ENCODE results near the gene CHMP2A. TPM values are rescaled to one million over a fixed set of nuclear protein-coding genes. Genes with fewer than 3 reads are reported as not detected.
A peak's percentile ranks its signal among the peaks of the same experiment; 100 is the strongest.

Gene CHMP2A
- total and polyA plus RNA-seq, 2 of the 13 experiments (the other 11 are each of a cell fraction or from before 2014, with no cell fraction given): 49.7 to 55.0 TPM

- TF ChIP-seq, protein P1, sequence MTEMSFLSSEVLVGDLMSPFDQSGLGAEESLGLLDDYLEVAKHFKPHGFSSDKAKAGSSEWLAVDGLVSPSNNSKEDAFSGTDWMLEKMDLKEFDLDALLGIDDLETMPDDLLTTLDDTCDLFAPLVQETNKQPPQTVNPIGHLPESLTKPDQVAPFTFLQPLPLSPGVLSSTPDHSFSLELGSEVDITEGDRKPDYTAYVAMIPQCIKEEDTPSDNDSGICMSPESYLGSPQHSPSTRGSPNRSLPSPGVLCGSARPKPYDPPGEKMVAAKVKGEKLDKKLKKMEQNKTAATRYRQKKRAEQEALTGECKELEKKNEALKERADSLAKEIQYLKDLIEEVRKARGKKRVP (CRISPR knock-in tag; IDR thresholded peaks at IDR 0.05): peak in 1 of 2 experiments; percentile 43; a peak in 2 of 4 replicates
- TF ChIP-seq ZNF24 (IDR thresholded peaks at IDR 0.05) (no peak), ZNF34 (CRISPR knock-in tag; IDR thresholded peaks at IDR 0.05; ENCODE audit: borderline replicate concordance) (0 out of 2 replicates have a peak, but pooled peaks have one; percentile 28), FOXA3 (CRISPR knock-in tag; IDR thresholded peaks at IDR 0.05) (no peak), LCORL (IDR thresholded peaks at IDR 0.05) (no peak), LCORL (CRISPR knock-in tag; IDR thresholded peaks at IDR 0.05) (peak; percentile 63), ZNF33B (CRISPR knock-in tag; IDR thresholded peaks at IDR 0.05) (no peak; the same call in 1 of the 2 replicates), RERE (CRISPR knock-in tag; IDR thresholded peaks at IDR 0.05; ENCODE audit: low read depth) (no peak), ZNF589 (CRISPR knock-in tag; conservative IDR thresholded peaks at IDR 0.05) (0 out of 2 replicates have a peak, but pooled peaks have one; percentile 24), RARG (CRISPR knock-in tag; IDR thresholded peaks at IDR 0.05; ENCODE audit: low read depth) (no peak), THYN1 (CRISPR knock-in tag; IDR thresholded peaks at IDR 0.05; ENCODE audit: borderline replicate concordance, low read depth) (no peak), KDM5B (CRISPR knock-in tag; IDR thresholded peaks at IDR 0.05; ENCODE audit: borderline replicate concordance) (no peak; the same call in 1 of the 2 replicates), ZNF891 (CRISPR knock-in tag; IDR thresholded peaks at IDR 0.05) (peak; percentile 95), TRAFD1 (CRISPR knock-in tag; IDR thresholded peaks at IDR 0.05; ENCODE audit: borderline replicate concordance) (no peak), RFX5 (IDR thresholded peaks at IDR 0.05; ENCODE audit: low read depth, low read length) (peak; percentile 12; the same call in 1 of the 2 replicates), HCFC1 (IDR thresholded peaks at IDR 0.05; ENCODE audit: low read depth, low read length) (peak; percentile 66; the same call in 1 of the 2 replicates), ZNF629 (CRISPR knock-in tag; conservative IDR thresholded peaks at IDR 0.05) (no peak)
- TF ChIP-seq, protein P2, sequence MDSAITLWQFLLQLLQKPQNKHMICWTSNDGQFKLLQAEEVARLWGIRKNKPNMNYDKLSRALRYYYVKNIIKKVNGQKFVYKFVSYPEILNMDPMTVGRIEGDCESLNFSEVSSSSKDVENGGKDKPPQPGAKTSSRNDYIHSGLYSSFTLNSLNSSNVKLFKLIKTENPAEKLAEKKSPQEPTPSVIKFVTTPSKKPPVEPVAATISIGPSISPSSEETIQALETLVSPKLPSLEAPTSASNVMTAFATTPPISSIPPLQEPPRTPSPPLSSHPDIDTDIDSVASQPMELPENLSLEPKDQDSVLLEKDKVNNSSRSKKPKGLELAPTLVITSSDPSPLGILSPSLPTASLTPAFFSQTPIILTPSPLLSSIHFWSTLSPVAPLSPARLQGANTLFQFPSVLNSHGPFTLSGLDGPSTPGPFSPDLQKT (CRISPR knock-in tag; IDR thresholded peaks at IDR 0.05; ENCODE audit: borderline replicate concordance): no peak
- TF ChIP-seq, protein P3, sequence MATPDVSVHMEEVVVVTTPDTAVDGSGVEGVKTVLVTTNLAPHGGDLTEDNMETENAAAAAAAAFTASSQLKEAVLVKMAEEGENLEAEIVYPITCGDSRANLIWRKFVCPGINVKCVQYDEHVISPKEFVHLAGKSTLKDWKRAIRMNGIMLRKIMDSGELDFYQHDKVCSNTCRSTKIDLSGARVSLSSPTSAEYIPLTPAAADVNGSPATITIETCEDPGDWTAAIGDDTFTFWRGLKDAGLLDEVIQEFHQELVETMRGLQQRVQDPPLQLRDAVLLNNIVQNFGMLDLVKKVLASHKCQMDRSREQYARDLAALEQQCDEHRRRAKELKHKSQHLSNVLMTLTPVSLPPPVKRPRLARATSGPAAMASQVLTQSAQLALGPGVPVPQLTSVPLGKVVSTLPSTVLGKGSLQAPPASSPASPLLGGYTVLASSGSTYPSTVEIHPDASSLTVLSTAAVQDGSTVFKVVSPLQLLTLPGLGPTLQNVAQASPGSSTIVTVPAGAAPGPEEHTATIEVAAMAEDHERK (CRISPR knock-in tag; IDR thresholded peaks at IDR 0.05; ENCODE audit: low read depth): no peak
Measured at GRCh38 chr19:58558623-58559274, 3.8 kb upstream of the CHMP2A start (continued).
